NCI-H2196 treated with DMSO at 0.1 percent for 48 hours (cell line): ENCODE results near the gene AP1B1.
"Not testable (repeated sequence)": the region's sequence is repeated elsewhere in the genome, so short reads cannot be mapped to it uniquely, and the experiment has no call there.

Experiments used
- DNase-seq: peaks from one replicate; lab custom pipeline; 2025; ENCODE audit not compliant: unreplicated experiment; lab: John Stamatoyannopoulos, UW

AP1B1 gene

DNA sequence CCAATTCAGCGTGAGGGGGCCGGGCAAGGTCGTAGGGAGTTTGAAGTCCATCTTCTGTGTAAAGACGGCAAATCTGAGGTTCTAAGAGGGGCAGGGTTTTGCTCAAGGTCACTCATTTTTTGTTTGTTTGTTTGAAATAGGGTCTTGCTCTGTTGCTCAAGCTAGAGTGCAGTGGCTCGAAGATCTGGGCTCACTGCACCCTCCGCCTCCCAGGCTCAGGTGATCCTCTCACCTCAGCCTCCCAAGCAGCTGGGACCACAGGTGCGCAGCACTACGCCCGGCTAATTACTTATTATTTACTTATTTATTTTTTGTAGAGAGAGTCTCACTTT is 355 bp upstream of the AP1B1 start:
- no peak for DNase-seq

- no peak for DNase-seq
Measured at GRCh38 chr22:29386708-29387107, 1.7 kb downstream of the AP1B1 start.

DNA sequence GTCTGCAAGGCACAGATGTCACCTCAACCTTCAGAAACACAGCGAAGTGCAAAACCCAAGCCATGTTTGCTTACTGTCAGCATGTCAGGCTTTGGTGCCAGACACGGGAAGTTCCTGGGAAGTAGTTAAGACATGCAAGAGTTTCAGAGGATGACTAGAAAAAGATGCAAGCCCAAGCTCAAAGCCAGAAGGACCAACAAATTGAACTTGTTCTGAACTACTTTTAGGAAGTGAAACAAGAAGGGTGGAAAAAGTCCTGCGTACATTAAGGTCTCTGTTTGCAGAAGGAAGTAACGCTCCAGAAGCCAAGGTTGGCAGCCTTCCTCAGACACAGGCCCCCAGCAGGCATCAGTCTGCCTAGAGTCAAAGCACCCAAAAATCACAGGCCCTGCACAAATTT is 2.6 kb downstream of the AP1B1 start:
- no peak for DNase-seq

DNA sequence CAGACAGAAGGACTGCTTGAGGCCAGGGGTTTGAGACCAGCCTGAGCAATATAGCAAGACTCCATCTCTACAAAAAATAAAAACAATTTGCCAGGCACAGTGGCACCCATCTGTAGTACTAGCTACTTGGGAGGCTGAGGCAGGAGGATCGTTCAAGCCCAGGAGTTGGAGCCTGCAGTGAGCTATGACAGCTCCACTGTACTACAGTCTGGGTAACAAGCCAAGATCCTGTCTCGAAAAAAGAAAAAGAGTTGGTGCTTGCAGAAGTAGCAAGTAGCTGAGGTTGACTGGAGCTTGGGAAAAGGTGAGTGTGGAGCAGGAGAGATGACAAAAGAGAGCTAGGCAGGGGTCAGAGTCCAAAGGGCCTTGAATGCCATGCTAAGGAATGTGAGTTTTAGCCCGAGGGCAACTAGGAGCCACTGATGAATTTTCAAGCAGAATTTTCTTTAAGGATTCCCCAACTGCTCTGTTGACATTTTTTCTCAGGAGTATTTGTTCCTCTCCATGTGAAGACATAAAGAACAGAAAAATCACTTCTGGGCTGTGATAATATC is 3.1 kb downstream of the AP1B1 start:
- no peak for DNase-seq

DNA sequence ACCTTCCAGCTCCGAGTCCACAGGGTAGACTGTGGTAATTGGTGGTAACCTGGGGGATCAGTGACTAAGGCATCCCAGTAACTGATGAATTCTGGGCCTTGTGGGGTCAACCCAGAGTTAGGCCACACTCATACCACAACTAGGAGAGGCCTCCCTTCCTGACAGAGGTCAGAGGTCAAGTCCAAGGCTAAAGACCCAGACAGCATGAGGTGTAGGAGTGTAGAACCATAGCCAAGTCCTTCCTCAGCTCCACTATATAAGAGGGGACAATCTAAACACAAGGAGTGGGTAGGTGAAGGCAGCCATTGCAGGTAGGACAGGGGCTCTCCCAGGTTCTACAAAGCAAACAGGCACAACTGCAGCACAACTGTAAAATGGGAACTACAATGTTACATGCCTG is 4.6 kb downstream of the AP1B1 start:
- no peak for DNase-seq

DNA sequence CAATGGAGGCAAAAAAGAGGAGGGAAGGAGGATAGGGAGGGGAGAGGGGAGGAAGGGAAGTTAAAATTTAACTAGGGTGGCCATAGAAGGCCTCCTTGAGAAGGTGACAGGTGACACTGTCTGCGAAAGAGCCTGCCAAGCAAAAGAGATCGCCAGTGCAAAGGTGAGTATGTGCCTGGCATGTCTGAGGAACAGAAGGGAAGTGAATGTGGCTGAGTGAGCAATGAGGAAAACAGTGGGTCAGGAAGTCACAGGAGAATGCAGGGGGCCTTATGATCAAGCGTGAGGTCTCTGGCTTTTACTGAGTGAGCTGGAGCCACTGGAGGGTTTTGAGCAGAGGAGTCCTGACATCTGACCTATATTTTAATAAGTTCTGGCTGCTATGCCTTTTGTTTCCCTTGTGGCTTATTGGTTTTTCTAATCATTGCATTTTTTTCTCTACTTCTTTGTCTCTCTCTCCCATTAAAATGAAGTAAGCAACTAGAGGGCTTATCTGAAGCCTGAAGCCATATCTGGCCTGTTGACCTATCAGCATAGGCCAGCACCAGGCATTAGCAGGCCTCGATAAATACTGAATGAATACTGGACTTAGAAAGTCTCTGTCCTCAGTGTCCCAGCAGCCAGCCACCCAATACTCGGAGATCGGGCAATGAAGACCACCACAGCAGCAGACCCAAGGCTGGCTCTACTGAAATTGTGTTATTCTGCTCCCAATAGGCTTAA is 5.6 kb downstream of the AP1B1 start:
- DNase-seq, result no peak

GRCh38 chr22:29380856-29381255 is 7.5 kb downstream of the AP1B1 start:
- DNase-seq, result no peak

GRCh38 chr22:29380032-29380781 is 8.2 kb downstream of the AP1B1 start:
- no peak for DNase-seq

DNA sequence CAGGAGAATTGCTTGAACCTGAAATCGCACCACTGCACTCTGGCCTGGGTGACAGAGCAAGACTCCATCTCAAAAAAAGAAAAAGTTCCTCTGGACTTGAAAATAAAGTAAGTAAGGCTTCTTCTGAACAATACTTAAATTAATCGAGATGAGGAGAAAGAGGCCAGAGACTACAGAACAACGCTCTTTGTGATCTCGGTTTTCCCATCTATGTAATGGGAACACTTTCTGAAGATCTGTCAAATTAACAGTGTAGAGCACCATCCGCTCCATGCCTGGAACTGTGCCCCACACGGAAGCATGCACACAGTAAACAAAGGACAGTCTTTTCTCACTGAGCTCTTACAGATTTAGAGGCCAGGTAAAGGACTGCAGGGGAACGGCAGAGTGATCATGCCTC is 9.1 kb downstream of the AP1B1 start:
- no peak for DNase-seq

DNA sequence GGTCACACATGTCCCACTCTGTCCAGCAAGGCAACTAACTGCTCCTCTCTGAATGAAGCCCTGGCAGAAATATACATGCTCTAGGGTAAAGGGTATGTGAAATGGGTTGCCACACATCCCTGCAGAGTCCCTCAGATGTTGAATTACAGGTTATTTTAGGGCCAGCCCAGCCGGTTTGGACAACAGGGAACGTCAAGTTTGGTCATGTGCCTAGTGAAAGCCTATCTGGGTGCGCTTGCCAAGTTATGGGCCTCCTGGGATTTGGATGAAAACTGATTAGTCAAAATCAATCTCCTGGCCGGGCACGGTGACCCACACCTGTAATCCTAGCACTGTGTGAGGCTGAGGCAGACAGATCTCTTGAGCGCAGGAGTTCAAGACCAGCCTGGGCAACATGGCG is 10.4 kb downstream of the AP1B1 start:
- DNase-seq, result no peak

DNA sequence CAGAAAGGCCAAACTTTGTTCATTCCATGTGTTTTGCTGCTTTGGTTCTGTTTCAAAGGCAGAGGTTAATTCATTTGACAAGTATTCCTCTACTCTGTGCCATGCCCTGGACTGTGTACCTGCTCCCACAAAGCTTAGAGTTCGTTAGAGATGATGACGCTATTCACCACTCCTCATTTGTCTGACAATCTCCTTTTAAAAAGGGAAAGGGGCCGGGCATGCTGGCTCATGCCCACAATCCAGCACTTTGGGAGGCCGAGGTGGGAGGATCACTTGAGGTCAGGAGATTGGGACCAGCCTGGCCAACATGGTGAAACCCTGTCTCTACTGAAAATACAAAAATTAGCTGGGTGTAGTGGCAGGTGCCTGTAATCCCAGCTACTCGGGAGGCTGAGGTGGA is 11.7 kb downstream of the AP1B1 start:
- DNase-seq, result not testable (repeated sequence)

DNA sequence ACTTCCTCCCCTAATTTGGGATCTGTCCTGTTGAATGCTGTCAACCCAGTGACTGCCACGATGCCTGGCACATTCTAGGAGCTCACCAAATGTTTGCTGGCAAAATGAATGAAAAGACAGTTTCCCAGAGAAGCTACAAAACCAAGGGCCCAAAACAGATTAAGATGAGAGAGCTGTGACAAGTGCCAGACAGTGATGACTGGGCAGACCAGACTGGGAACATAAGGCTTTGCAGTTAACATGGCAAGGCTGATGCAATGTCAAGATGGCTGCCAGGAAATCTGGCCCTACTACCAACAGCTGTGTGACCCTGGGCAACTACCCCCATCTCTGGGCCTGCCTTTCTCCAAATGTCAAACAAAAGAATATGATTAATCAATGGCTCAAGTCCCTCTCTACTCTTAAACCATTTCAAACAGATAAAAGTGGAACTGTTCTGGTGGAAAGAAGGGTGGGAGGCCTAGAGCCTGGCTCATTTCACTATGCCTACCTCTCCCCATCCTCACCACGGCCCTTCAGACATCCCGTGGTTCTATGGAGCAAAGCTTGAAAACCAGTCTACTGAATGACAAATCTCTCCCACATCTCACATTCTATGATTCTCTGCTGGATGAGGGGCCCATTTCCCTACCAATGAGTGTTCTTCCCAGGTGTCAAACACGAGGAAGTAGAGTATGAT is 12.8 kb downstream of the AP1B1 start:
- no peak for DNase-seq

GRCh38 chr22:29374806-29375205 is 13.6 kb downstream of the AP1B1 start:
- not testable (repeated sequence) for DNase-seq

DNA sequence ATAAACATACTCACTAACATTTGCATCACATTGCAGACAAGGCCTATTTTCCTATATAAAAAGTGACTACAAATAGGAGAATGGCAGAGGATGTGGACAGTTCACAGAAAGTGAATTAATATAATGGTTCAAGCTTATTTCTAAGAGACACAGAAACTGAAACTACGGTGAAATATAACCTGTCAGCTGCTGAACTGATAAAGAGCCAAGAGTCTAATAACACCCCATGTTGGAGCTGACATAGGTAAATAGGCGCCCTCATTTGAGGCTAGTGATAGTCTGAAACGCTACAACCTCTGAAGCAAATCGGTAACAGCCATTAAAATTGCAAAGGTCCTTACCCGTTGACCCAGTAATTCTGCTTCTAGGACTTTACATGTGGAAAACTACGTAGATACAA is 14.0 kb downstream of the AP1B1 start:
- DNase-seq, result no peak

GRCh38 chr22:29370537-29370936 is 17.8 kb downstream of the AP1B1 start:
- no peak for DNase-seq

GRCh38 chr22:29369460-29369859 is 18.9 kb downstream of the AP1B1 start:
- DNase-seq, result no peak

DNA sequence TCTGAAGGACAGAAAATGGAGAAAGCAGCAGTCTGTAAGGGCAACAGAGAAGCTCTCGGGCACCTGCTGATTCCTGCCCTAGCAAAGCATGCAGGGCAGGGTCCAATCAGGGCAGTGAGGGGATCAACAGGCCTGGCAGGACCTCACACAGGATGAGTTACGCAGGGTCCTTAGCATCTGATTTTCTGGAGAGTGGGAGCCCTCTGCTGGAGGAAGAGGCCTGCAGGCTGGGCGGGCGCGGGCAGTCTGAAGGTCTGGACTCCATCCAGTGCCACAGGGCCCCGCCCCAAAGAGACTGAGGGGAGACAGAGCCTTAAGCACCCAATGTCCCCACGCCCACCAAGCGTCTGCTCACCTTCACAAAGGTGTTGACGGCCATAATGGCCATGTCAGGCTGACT is 28.9 kb downstream of the AP1B1 start:
- DNase-seq, result no peak

DNA sequence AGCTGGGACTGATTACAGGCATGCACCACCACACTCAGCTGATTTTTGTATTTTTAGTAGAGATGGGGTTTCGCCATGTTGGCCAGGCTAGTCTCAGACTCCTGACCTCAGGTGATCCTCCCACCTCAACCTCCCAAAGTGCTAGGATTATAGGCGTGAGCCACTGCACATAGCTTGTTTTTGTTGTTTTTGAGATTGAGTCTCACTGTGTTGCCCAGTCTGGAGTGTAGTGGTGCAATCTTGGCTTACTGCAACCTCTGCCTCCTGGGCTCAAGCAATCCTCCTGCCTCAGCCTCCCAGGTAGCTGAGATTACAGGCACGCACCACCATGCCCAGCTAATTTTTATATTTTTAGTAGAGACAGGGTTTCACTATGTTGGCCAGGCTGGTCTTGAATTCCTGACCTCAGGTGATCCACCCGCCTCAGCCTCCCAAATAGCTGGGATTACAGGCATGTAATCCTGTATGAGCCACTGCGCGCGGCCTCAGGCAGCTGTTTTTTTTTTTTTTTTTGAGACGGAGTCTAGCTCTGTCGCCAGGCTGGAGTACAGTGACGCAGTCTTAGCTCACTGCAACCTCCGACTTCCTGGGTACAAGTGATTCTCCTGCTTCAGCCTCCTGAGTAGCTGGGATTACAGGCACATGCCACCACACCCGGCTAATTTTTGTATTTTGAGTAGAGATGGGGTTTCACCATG is 31.0 kb downstream of the AP1B1 start:
- not testable (repeated sequence) for DNase-seq

GRCh38 chr22:29353860-29354259 is 34.5 kb downstream of the AP1B1 start:
- DNase-seq, result no peak

DNA sequence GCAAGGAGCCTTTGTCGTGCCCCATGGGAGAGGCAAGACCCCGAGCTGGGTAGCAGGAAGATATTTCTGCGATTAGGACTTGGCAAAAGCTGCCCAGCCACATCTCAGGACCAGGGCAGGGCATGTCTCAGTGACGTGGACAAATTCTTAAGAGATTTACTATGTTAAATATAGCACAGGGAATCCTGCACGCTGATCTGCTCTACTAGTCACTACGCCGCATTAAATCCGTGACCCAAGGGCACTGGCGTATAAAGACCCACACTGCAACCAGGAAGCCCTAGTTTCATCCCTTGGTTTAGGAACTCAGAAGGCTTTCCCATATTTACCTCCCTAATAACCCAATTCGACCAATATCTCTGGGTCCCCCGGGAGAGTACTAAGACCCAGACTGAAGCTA is 35.1 kb downstream of the AP1B1 start:
- no peak for DNase-seq

GRCh38 chr22:29352778-29353177 is 35.6 kb downstream of the AP1B1 start:
- DNase-seq, result no peak
